GM21381 (cell line): ENCODE measurements around the gene NLRX1.
"Not testable (repeated sequence)": the region's sequence is repeated elsewhere in the genome, so short reads cannot be mapped to it uniquely, and the experiment has no call there.

Experiments
- ATAC-seq: cut with Tn5 transposase; IDR thresholded peaks from one replicate; pipeline ENCODE4 v1.9.1; 2021; ENCODE audit warnings: mild to moderate bottlenecking, moderate library complexity; ENCODE audit not compliant: unreplicated experiment

NLRX1 gene

GRCh38 chr11:119205574-119206510 lies 37.3 kb downstream of the NLRX1 start, which contains the start of gene CBL:
Gene CBL (plus strand): TSS chr11:119206339. CDS start chr11:119206418, 79 bp downstream.
- peak; percentile 83 for ATAC-seq

DNA sequence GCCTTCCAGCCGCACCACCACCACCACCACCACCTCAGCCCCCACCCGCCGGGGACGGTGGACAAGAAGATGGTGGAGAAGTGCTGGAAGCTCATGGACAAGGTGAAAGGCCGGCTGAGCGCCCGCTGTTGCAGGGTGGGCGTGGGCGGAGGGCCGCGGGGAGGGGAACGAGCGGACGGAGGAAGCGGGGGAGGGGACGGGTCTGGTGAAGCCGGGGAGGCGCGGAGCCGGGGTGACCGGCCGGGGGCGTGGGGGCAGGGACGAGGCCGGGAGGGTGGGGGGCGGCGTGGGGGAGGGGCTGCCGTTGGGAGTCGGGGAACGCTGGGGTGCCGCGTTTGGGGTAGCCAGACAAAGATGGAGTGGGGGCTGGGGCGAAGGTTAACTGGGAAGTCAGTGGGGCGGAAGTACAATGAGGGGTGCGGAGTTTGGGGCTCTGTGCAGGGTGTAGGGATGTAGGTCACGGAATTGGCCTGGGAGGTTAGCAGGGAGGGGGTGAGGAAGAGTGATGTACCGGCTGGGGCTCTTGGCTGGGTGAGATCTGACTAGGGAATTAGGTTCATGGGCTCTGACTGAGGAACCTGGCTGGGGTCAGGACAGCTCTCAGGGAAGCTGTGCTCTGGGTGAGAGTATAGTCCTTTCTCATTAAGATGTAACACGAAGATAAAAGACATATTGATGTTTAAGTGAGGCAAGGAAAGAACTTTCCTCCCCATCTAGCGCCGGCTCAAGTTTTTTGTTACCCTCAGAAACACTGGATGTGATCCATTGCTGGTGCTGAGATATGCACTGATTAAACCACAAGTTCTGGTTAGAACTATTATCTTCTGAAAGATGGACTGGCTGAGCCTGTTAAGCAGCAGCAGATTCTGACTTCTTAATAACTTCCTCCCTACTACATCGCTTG lies 38.2 kb downstream of the NLRX1 start:
- peak; percentile 14 for ATAC-seq

- ATAC-seq = no peak
Measured at GRCh38 chr11:119207415-119207960, 39.0 kb downstream of the NLRX1 start.

GRCh38 chr11:119209186-119209585 lies 40.7 kb downstream of the NLRX1 start:
- no peak for ATAC-seq

GRCh38 chr11:119210050-119210449 lies 41.5 kb downstream of the NLRX1 start:
- no peak for ATAC-seq

DNA sequence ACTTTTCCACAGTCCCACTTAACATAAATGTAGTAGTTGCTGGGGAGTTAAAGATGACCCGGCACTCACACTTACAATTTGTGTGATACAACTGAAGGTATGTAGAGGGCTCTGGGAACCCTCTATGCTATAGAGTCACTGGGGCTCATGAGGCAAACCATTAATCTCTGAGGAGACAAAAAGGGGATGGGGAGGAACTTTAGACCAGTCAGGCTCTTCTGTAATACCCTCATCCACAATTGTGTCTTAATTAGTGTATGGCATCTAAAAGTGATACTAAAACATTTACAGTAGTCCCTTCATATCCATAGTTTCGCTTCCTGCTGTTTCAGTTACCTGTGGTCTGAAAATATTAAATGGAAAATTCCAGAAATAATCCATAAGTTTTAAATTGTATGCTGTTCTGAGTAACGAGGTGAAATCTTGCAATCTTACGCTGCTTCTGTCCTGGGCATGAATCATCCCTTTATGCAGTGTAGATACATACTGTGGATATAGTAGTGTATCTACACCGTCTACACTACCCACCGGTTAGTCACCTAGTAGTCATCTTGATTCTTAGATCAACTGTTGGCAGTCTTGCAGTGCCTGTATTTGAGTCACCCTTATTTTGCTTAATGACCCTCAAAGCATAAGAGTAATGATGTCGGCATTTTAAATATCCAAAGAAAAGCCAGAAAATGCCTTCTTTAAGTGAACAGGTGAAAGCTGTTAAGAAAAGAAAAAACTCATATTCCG lies 49.8 kb downstream of the NLRX1 start:
- ATAC-seq = no peak

GRCh38 chr11:119222308-119222707 lies 53.8 kb downstream of the NLRX1 start:
- no peak for ATAC-seq

DNA sequence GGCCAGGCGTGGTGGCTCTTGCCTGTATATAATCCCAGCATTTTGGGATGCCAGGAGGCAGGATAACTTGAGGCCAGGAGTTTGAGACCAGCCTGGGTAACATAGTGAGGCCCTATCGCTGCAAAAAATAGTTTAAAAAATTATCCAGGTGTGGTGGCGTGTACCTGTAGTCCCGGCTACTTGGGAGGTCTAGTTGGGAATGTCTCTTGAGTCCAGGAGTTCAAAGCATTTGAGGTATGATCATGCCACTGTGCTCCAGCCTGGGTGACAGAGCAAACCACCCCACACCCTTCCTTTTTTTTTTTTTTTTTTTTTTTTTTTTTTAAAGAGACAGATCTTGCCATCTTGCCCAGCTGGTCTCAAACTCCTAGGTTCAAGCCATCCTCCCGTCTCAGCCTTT lies 54.4 kb downstream of the NLRX1 start:
- ATAC-seq = no peak

DNA sequence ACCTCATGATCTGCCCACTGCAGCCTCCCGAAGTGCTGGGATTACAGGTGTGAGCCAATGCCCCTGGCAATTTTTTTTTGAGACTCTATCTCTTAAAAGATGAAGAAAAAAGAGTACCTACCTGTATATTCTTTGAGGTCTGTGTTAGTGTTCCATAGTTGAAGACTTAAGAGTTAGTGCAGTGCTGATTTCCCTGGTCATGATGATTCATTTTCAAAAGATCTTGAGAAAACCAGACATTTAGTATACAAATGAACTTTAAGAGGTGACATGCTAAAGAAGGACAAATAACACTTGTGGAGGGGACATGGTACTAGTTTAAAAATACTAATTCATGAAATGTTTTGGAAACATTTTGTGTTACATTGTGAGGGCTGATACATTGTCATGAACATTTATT lies 55.3 kb downstream of the NLRX1 start:
- ATAC-seq = no peak

GRCh38 chr11:119228535-119229287 lies 60.2 kb downstream of the NLRX1 start:
- not testable (repeated sequence) for ATAC-seq

DNA sequence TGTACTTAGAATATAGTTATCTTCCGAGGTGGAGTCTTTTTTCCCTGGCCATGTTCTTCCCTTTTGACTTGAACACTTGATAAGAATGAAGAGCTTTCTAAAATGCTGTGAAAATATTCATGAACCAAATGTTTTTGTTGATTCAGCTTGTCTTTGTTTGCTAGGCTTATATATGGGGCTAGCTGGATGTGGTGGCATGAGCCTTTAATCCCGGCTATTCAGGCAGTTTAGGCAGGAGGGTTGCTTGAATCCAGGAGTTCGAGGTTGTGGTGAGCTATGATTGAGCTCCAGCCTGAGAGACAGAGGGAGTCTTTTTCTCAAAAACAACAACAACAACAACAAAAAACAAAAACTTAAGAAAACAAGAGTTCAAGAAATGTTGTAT lies 60.8 kb downstream of the NLRX1 start:
- ATAC-seq = no peak

DNA sequence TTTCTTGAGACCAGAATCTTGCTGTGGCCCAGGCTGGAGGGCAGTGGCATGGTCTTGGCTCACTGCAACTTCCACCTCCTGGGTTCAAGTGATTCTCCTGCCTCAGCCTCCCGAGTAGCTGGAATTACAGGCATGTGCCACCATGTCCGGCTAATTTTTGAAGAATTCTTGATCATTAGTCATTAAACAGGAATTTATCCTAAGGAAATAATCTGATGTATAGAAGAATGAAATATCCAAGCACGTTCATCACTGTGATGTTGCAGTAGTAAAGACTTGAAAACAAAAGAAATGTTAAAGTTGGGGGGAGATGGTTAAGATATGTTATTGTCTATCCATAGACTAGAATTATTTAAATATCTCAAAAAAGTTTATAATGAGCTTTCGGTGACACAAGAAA lies 61.2 kb downstream of the NLRX1 start:
- ATAC-seq = no peak
